OCI-LY1 (cell line): ENCODE results near the gene RBMS1.

Experiments used
- H2AFZ ChIP-seq: fragments of 200-600 bp; sonication (generic), shearing (Covaris generic); 2 replicates; pipeline ENCODE4 v1.6.0; 2014; ENCODE audit warnings: antibody characterized with exemption, mild to moderate bottlenecking, low read length
- H3F3A ChIP-seq: fragments of 200-600 bp; sonication (generic), shearing (Covaris generic); 2 replicates; pipeline ENCODE4 v1.6.0; 2014; ENCODE audit warnings: mild to moderate bottlenecking, antibody characterized with exemption, low read length, moderate library complexity; ENCODE audit not compliant: insufficient read depth
- H3K27ac ChIP-seq: fragments of 200-600 bp; sonication (generic); 2 replicates; pipeline ENCODE4 v1.5.1; 2014; ENCODE audit warnings: low read length, mixed run types, mild to moderate bottlenecking, low read depth; ENCODE audit not compliant: poor library complexity, severe bottlenecking
- H3K27me3 ChIP-seq: fragments of 200-600 bp; sonication (generic); 2 replicates; pipeline ENCODE4 v1.6.0; 2014; ENCODE audit warnings: antibody characterized with exemption, mild to moderate bottlenecking, low read length, moderate library complexity; ENCODE audit not compliant: insufficient read depth
- H3K36me3 ChIP-seq: fragments of 200-600 bp; sonication (generic); 2 replicates; pipeline ENCODE4 v1.6.1; 2014; ENCODE audit warnings: mild to moderate bottlenecking, antibody characterized with exemption, low read length, moderate library complexity, mixed read lengths; ENCODE audit not compliant: insufficient read depth
- H3K4me1 ChIP-seq: fragments of 200-600 bp; sonication (generic); 2 replicates; pipeline ENCODE4 v1.5.1; 2014; ENCODE audit warnings: mild to moderate bottlenecking, low read length, moderate library complexity; ENCODE audit not compliant: insufficient read depth, severe bottlenecking
- H3K4me2 ChIP-seq: fragments of 200-600 bp; sonication (generic), shearing (Covaris generic); 2 replicates; pipeline ENCODE4 v1.6.1; 2014; ENCODE audit warnings: low read length
- H3K4me3 ChIP-seq: fragments of 200-600 bp; sonication (generic); 2 replicates; pipeline ENCODE4 v1.5.1; 2014; ENCODE audit warnings: low read length, low read depth, mild to moderate bottlenecking, mixed read lengths; ENCODE audit not compliant: poor library complexity, severe bottlenecking
- H3K79me2 ChIP-seq: fragments of 200-600 bp; shearing (Covaris generic); 2 replicates; pipeline ENCODE4 v1.6.1; 2016; ENCODE audit warnings: mixed run types, low read length, mixed read lengths; ENCODE audit not compliant: insufficient read depth
- H3K9ac ChIP-seq: fragments of 200-600 bp; sonication (generic), shearing (Covaris generic); 2 replicates; pipeline ENCODE4 v1.6.1; 2014; ENCODE audit warnings: mild to moderate bottlenecking, low read length, mixed read lengths
- H3K9me2 ChIP-seq: fragments of 200-600 bp; sonication (generic), shearing (Covaris generic); 2 replicates; pipeline ENCODE4 v1.6.1; 2014; ENCODE audit warnings: low read depth, mild to moderate bottlenecking, low read length, mixed read lengths
- H3K9me3 ChIP-seq: fragments of 200-600 bp; shearing (Covaris generic); 2 replicates; pipeline ENCODE4 v1.6.1; 2014; ENCODE audit warnings: low read length, mixed read lengths
- H4K20me1 ChIP-seq: fragments of 200-600 bp; sonication (generic), shearing (Covaris generic); 2 replicates; pipeline ENCODE4 v1.6.0; 2016; ENCODE audit warnings: mild to moderate bottlenecking, low read length; ENCODE audit not compliant: insufficient read depth
- CTCF ChIP-seq: fragments of 200-600 bp; sonication (generic), shearing (Covaris generic); IDR thresholded peaks from 2 replicates; pipeline ENCODE4 v1.5.1; 2017; ENCODE audit warnings: mild to moderate bottlenecking, antibody characterized with exemption, low read length, moderate library complexity, mixed read lengths
- EZH2 ChIP-seq: fragments of 200-600 bp; sonication (generic), shearing (Covaris generic); IDR thresholded peaks from 2 replicates; pipeline ENCODE4 v1.8.0; 2017; ENCODE audit warnings: borderline replicate concordance, mixed run types, mild to moderate bottlenecking, antibody characterized with exemption, low read length, moderate library complexity, mixed read lengths

RBMS1 gene

GRCh38 chr2:160301420-160301819, 192.2 kb downstream of the RBMS1 start:
- H4K20me1 ChIP-seq = no peaks in the 10 kb centered on the region
- H3K27me3 ChIP-seq = no peaks in the 10 kb centered on the region
- H3K9me2 ChIP-seq = no peaks in the 10 kb centered on the region
- H3K79me2 ChIP-seq = no peaks in the 10 kb centered on the region
- no peak overlapping the region for H3K27ac ChIP-seq
- no peak overlapping the region for H2AFZ ChIP-seq
- no peak overlapping the region for H3K4me3 ChIP-seq
- no peaks in the 10 kb centered on the region for H3K36me3 ChIP-seq
- no peaks in the 10 kb centered on the region for H3K9me3 ChIP-seq
- TF ChIP-seq EZH2 (no peak), CTCF (no peak)
- H3K4me2 ChIP-seq = no peak overlapping the region
- no peak overlapping the region for H3K9ac ChIP-seq
- H3K4me1 ChIP-seq = no peaks in the 10 kb centered on the region
- H3F3A ChIP-seq = no peaks in the 10 kb centered on the region

- no peaks in the 10 kb centered on the region for H3K9me3 ChIP-seq
- H3F3A ChIP-seq = no peaks in the 10 kb centered on the region
- no peak for TF ChIP-seq EZH2
- TF ChIP-seq CTCF = no peak
- no peaks in the 10 kb centered on the region for H3K4me1 ChIP-seq
- no peak overlapping the region for H3K9ac ChIP-seq
- no peak overlapping the region for H3K4me2 ChIP-seq
- H3K79me2 ChIP-seq = no peaks in the 10 kb centered on the region
- H3K9me2 ChIP-seq = no peaks in the 10 kb centered on the region
- H3K27ac ChIP-seq = no peak overlapping the region
- no peaks in the 10 kb centered on the region for H3K36me3 ChIP-seq
- no peak overlapping the region for H2AFZ ChIP-seq
- H3K4me3 ChIP-seq = no peak overlapping the region
- H3K27me3 ChIP-seq = no peaks in the 10 kb centered on the region
- no peaks in the 10 kb centered on the region for H4K20me1 ChIP-seq
Measured at GRCh38 chr2:160300203-160300602, 193.4 kb downstream of the RBMS1 start.

GRCh38 chr2:160299540-160299939, 194.1 kb downstream of the RBMS1 start:
- H3K9ac ChIP-seq = no peak overlapping the region
- no peak overlapping the region for H2AFZ ChIP-seq
- no peaks in the 10 kb centered on the region for H3K79me2 ChIP-seq
- H3K27ac ChIP-seq = no peak overlapping the region
- H3K9me3 ChIP-seq = no peaks in the 10 kb centered on the region
- H3K36me3 ChIP-seq = no peaks in the 10 kb centered on the region
- no peak for TF ChIP-seq CTCF
- no peak for TF ChIP-seq EZH2
- no peaks in the 10 kb centered on the region for H3K9me2 ChIP-seq
- H3K4me3 ChIP-seq = no peak overlapping the region
- no peaks in the 10 kb centered on the region for H3K27me3 ChIP-seq
- H4K20me1 ChIP-seq = no peaks in the 10 kb centered on the region
- H3K4me1 ChIP-seq = no peaks in the 10 kb centered on the region
- no peaks in the 10 kb centered on the region for H3F3A ChIP-seq
- no peak overlapping the region for H3K4me2 ChIP-seq
